K562 (cell line): ENCODE data around the gene PSMG3. TPM values are rescaled to one million over a fixed set of nuclear protein-coding genes. Genes with fewer than 3 reads are reported as not detected.

Source experiments
- ATAC-seq: fragments of 200-7000 bp; cut with Tn5 transposase; 3 replicates; pipeline ENCODE4 v1.9.1; 2020; ENCODE audit warnings: moderate library complexity
- BruUV-seq: library from RNA; stranded (reverse); fragments of 400-500 nt; replicated peaks from 2 replicates; lab custom pipeline; 2021; lab: Mats Ljungman, UMichigan
- CTCF ChIA-PET: fragments of 300-600 bp; formaldehyde crosslinking; extraction: SDS; loops from one replicate; lab custom pipeline; 2021; ENCODE audit warnings: low intra/inter-chr PET ratio; lab: Yijun Ruan, JAX
- POLR2A ChIA-PET: fragments of 300-600, 350-650 bp; sonication (Branson Sonifier 250); formaldehyde crosslinking; extraction: SDS; loops from one replicate; lab custom pipeline; 2021; ENCODE audit warnings: antibody characterized with exemption, inconsistent platforms; lab: Yijun Ruan, JAX
- DNase-seq, 4 experiments: peaks; one replicate each; pipeline versions ENCODE4 v3.0.0 to v3.0.0-alpha.2; 2011 to 2018; ENCODE audit warnings: low spot score in 3 of 4, mixed read lengths in 3 of 4; ENCODE audit errors: extremely low read depth in 1 of 4
- FAIRE-seq: peaks from 2 replicates; lab custom pipeline; 2011; peaks lifted over from hg19 to GRCh38; lab: Jason Lieb, UNC
- H2AFZ ChIP-seq: 2 replicates; pipeline ENCODE4 v1.6.0; 2011; ENCODE audit warnings: low read depth, low read length, control low read depth, inconsistent platforms
- H3K27ac ChIP-seq: fragments of 200-600 bp; 3 replicates; pipeline ENCODE4 v1.8.0; 2011; ENCODE audit warnings: low read depth, mild to moderate bottlenecking, control low read depth, inconsistent platforms, low read length, moderate library complexity, mixed read lengths; ENCODE audit errors: extremely low read depth
- H3K27me3 ChIP-seq, 2 experiments: fragments of 300-600 bp in 1 of 2; 2 replicates in 1 of 2; 3 replicates in 1 of 2; pipeline versions ENCODE4 v1.6.0 to v1.8.0; 2011; ENCODE audit warnings: inconsistent platforms in 2 of 2, low read length in 2 of 2, mild to moderate bottlenecking in 1 of 2, mixed read lengths in 1 of 2, moderate library complexity in 1 of 2; ENCODE audit not compliant: control insufficient read depth in 2 of 2, insufficient read depth in 2 of 2
- H3K36me3 ChIP-seq: fragments of 300-600 bp; 3 replicates; pipeline ENCODE4 v1.8.0; 2011; ENCODE audit warnings: mild to moderate bottlenecking, low read length, inconsistent platforms; ENCODE audit not compliant: control insufficient read depth, insufficient read depth
- H3K4me1 ChIP-seq, 2 experiments: fragments of 200-600 bp in 1 of 2; replicated peaks in 1 of 2; 2 replicates in 1 of 2; 3 replicates in 1 of 2; pipeline versions ENCODE4 v1.5.1 to v1.8.0; 2011; ENCODE audit warnings: inconsistent platforms in 2 of 2, low read length in 2 of 2, mild to moderate bottlenecking in 1 of 2, mixed read lengths in 1 of 2, moderate library complexity in 1 of 2; ENCODE audit not compliant: control insufficient read depth in 2 of 2, insufficient read depth in 2 of 2
- H3K4me2 ChIP-seq: 2 replicates; pipeline ENCODE4 v1.6.1; 2011; ENCODE audit warnings: low read length, control low read depth, inconsistent platforms, mixed read lengths; ENCODE audit not compliant: insufficient read depth
- H3K4me3 ChIP-seq: fragments of 200-600 bp; sonication (generic), shearing (Covaris generic); 2 replicates; pipeline ENCODE4 v1.5.1; 2016; ENCODE audit warnings: control low read depth, inconsistent platforms
- H3K79me2 ChIP-seq: fragments of 200-600 bp; 3 replicates; pipeline ENCODE4 v1.8.0; 2011; ENCODE audit warnings: low read length, inconsistent platforms; ENCODE audit not compliant: control insufficient read depth, insufficient read depth
- H3K9ac ChIP-seq, 2 experiments: 2 replicates each; pipeline versions ENCODE4 v1.6.0 to v1.6.1; 2011; ENCODE audit warnings: low read depth in 2 of 2, low read length in 2 of 2, control low read depth in 1 of 2, inconsistent platforms in 1 of 2, mild to moderate bottlenecking in 1 of 2, mixed read lengths in 1 of 2; ENCODE audit not compliant: insufficient read depth in 1 of 2
- H3K9me1 ChIP-seq: one replicate; pipeline ENCODE4 v1.6.0; 2011; ENCODE audit warnings: inconsistent platforms, mild to moderate bottlenecking, low read length, moderate library complexity; ENCODE audit not compliant: control insufficient read depth, insufficient read depth
- H3K9me3 ChIP-seq: replicated peaks from 2 replicates; pipeline ENCODE4 v1.5.1; 2011; ENCODE audit warnings: low read depth, low read length, inconsistent platforms; ENCODE audit not compliant: control insufficient read depth, insufficient read depth
- H4K20me1 ChIP-seq: replicated peaks from 2 replicates; pipeline ENCODE4 v1.6.1; 2011; ENCODE audit warnings: low read length, inconsistent platforms, mixed read lengths; ENCODE audit not compliant: control insufficient read depth, insufficient read depth
- BRD9 ChIP-seq: fragments of 450-650 bp; IDR thresholded peaks from 2 replicates; pipeline ENCODE4 v1.6.1; 2018; ENCODE audit warnings: low read depth; ENCODE audit not compliant: partially characterized antibody
- MIER1 ChIP-seq: fragments of 450-650 bp; IDR thresholded peaks from 2 replicates; pipeline ENCODE4 v1.6.1; 2016; ENCODE audit warnings: antibody characterized with exemption, mild to moderate bottlenecking, low read depth
- ZFP36 ChIP-seq: fragments of 150-350 bp; IDR thresholded peaks from 2 replicates; pipeline ENCODE4 v1.6.1; 2018; ENCODE audit warnings: low read length, low read depth; ENCODE audit not compliant: partially characterized antibody
- ZHX1 ChIP-seq: fragments of 150-350 bp; conservative IDR thresholded peaks from 2 replicates; pipeline ENCODE4 v1.6.1; 2014; ENCODE audit warnings: low read length
- WGBS: fragments of 100-300 bp; shearing (Covaris generic); methylation state at CpG from one replicate; pipeline ENCODE4 v1.1.6; 2016; ENCODE audit warnings: low coverage, mixed read lengths; ENCODE audit not compliant: insufficient coverage; ENCODE audit errors: missing lambda C conversion rate; 5-methylcytosine and 5-hydroxymethylcytosine counted together
- in situ Hi-C: fragments of 300-500 bp; cut with MboI; formaldehyde crosslinking; loops from 4 replicates; pipeline ENCODE4 v1.15.0; 2018; ENCODE audit warnings: inconsistent platforms, mixed read lengths
- intact Hi-C: fragments of 100-400 bp; cut with micrococcal nuclease; formaldehyde crosslinking; loops from 2 replicates; pipeline ENCODE4 v1.14.2; 2022
- polyA plus RNA-seq, 8 experiments: library from polyadenylated mRNA; depleted of rRNA in 4 of 8; stranded (reverse) in 5 of 8; unstranded in 3 of 8; fragments of >200 nt; fragmentation: Nextera tagmentation in 2 of 8; fragmentation: Illumina TruSeq in 1 of 8; extraction: Ambion mirVana in 2 of 8; extraction: Trizol in 1 of 8; gene quantifications; 2 replicates each; pipeline versions ENCODE4 v1.2.1 to v1.2.3, GENCODE V29; 2011 to 2014; ENCODE audit warnings: inconsistent platforms in 1 of 8, missing spikeins in 1 of 8
- total RNA-seq, 7 experiments: library from RNA; depleted of rRNA in 6 of 7; stranded (reverse); fragments of >200 nt in 6 of 7; fragmentation: Illumina TruSeq in 2 of 7; extraction: Trizol in 2 of 7; gene quantifications; 2 replicates each; pipeline versions ENCODE4 v1.2.1 to v1.2.3, GENCODE V29; 2011 to 2021; ENCODE audit warnings: low replicate concordance in 1 of 7

Gene PSMG3
- total and polyA plus RNA-seq, 9 of the 15 experiments (the other 6 are each of a cell fraction or from before 2014, with no cell fraction given): 34.8 to 122 (median 80.1) TPM

GRCh38 chr7:1562597-1563051, 7.2 kb downstream of the PSMG3 start:
- POLR2A ChIA-PET: interaction anchor here (0.6 to 1.4 kb wide), 7 partner anchors 9 to 688 kb away, joined by 3 to 6 read pairs (median 3); no protein-coding TSS in a partner anchor
- no peaks in the 10 kb centered on the region for H4K20me1 ChIP-seq
- H3K27ac ChIP-seq: no peak overlapping the region
- H3K4me2 ChIP-seq: no peak overlapping the region
- H3K4me3 ChIP-seq: no peak overlapping the region
- H3K9ac ChIP-seq: peak overlapping the region in 1 of 2 experiments; percentile 69; a peak in 2 of 4 replicates
- peak; percentile 29 for TF ChIP-seq ZFP36
- TF ChIP-seq MIER1: no peak
- TF ChIP-seq ZHX1: no peak
- no peak for TF ChIP-seq BRD9
- 58% methylated on average over 18 of the region's 18 CpGs for WGBS
- BruUV-seq: no TSS peak
- H3K9me3 ChIP-seq: no peaks in the 10 kb centered on the region
- CTCF ChIA-PET: no interaction called here
- FAIRE-seq (no peak), ATAC-seq (no peak), DNase-seq (no peak)
- in situ Hi-C loops: no loop called here
- H3K4me1 ChIP-seq: peaks cover 10 to 73% of the 10 kb centered on the region in 2 experiments; a peak in 4 of 5 replicates
- intact Hi-C loops: no loop called here
- H3K79me2 ChIP-seq: peaks cover 8% of the 10 kb centered on the region; the same call in 1 of the 3 replicates
- no peaks in the 10 kb centered on the region for H3K9me1 ChIP-seq
- H3K36me3 ChIP-seq: peaks cover 24% of the 10 kb centered on the region; the same call in 2 of the 3 replicates
- no peak overlapping the region for H2AFZ ChIP-seq
- H3K27me3 ChIP-seq: no peaks in the 10 kb centered on the region
